B cell (primary cell): Measurements from ENCODE around the gene TDG. TPM values are rescaled to one million over a fixed set of nuclear protein-coding genes. Genes with fewer than 3 reads are reported as not detected.
A peak's percentile ranks its signal among the peaks of the same experiment; 100 is the strongest.

Experiments
- ATAC-seq: fragments of 200-7000 bp; cut with Tn5 transposase; one replicate; pipeline ENCODE4 v1.10.0; 2021; ENCODE audit warnings: low read depth, mild to moderate bottlenecking, moderate number of reproducible peaks, moderate library complexity
- CTCF ChIA-PET: fragments of 350-600 bp; sonication (Branson Sonifier 250); formaldehyde crosslinking; loops from one replicate; lab custom pipeline; 2021; ENCODE audit warnings: antibody characterized with exemption, inconsistent platforms; lab: Charles Lee
- POLR2A ChIA-PET: fragments of 350-600 bp; sonication (Branson Sonifier 250); formaldehyde crosslinking; loops from one replicate; lab custom pipeline; 2021; ENCODE audit warnings: antibody characterized with exemption; lab: Charles Lee
- DNase-seq: peaks from one replicate; pipeline ENCODE4 v3.0.0; 2013
- H2AFZ ChIP-seq: 2 replicates; pipeline ENCODE4 v1.6.1; 2012; ENCODE audit warnings: mild to moderate bottlenecking, low read depth, low read length; ENCODE audit not compliant: insufficient read depth, poor library complexity, severe bottlenecking
- H3K27ac ChIP-seq, 2 donors: 1 replicate in 1 of 2; 2 replicates in 1 of 2; pipeline ENCODE4 v1.5.1; 2012 to 2013; ENCODE audit warnings: low read length in 2 of 2, mild to moderate bottlenecking in 2 of 2, moderate library complexity in 1 of 2
- H3K27me3 ChIP-seq, 4 experiments: fragments of 200-600 bp in 1 of 4; sonication (generic) in 1 of 4; replicated peaks in 1 of 4; 1 replicate in 2 of 4; 2 replicates in 2 of 4; pipeline versions ENCODE4 v1.6.1 to v1.7.0; 2013 to 2016; ENCODE audit warnings: low read length in 3 of 4, mild to moderate bottlenecking in 2 of 4, mixed read lengths in 1 of 4, moderate library complexity in 1 of 4; ENCODE audit not compliant: insufficient read depth in 4 of 4, control insufficient read depth in 3 of 4; ENCODE audit errors: control extremely low read depth in 1 of 4
- H3K36me3 ChIP-seq, 2 experiments: replicated peaks in 1 of 2; 1 replicate in 1 of 2; 2 replicates in 1 of 2; pipeline versions ENCODE4 v1.6.1 to v1.7.1; 2013; ENCODE audit warnings: low read length in 1 of 2; ENCODE audit not compliant: insufficient read depth in 2 of 2, control insufficient read depth in 1 of 2; ENCODE audit errors: control extremely low read depth in 1 of 2, extremely low read depth in 1 of 2
- H3K4me1 ChIP-seq, 2 donors: fragments of 200-600 bp in 1 of 2; sonication (generic) in 1 of 2; 1 replicate in 1 of 2; 2 replicates in 1 of 2; pipeline versions ENCODE4 v1.5.1 to v1.6.1; 2013 to 2017; ENCODE audit warnings: low read length in 2 of 2; ENCODE audit not compliant: control insufficient read depth in 2 of 2, insufficient read depth in 2 of 2
- H3K4me2 ChIP-seq: replicated peaks from 2 replicates; pipeline ENCODE3; 2012; ENCODE audit warnings: mild to moderate bottlenecking, low read depth, low read length; ENCODE audit not compliant: poor library complexity, severe bottlenecking
- H3K4me3 ChIP-seq, 5 experiments: fragments of 200-600 bp in 1 of 5; sonication (generic) in 1 of 5; 1 replicate in 3 of 5; 2 replicates in 2 of 5; pipeline versions ENCODE4 v1.5.1 to v1.7.0; 2011 to 2016; ENCODE audit warnings: low read length in 4 of 5, mild to moderate bottlenecking in 4 of 5, low read depth in 2 of 5, control low read depth in 1 of 5, moderate library complexity in 1 of 5; ENCODE audit not compliant: insufficient read depth in 1 of 5; ENCODE audit errors: control extremely low read depth in 1 of 5, extremely low read depth in 1 of 5
- H3K79me2 ChIP-seq: fragments of 200-600 bp; sonication (generic); one replicate; pipeline ENCODE4 v1.6.0; 2016; ENCODE audit warnings: low read length; ENCODE audit not compliant: control insufficient read depth, insufficient read depth
- H3K9ac ChIP-seq: fragments of 200-600 bp; sonication (generic); 2 replicates; pipeline ENCODE4 v1.6.1; 2017; ENCODE audit warnings: mild to moderate bottlenecking, low read length, moderate library complexity
- H3K9me3 ChIP-seq, 3 donors: one replicate each; pipeline versions ENCODE4 v1.6.1 to v1.7.1; 2013; ENCODE audit warnings: low read length in 2 of 3; ENCODE audit not compliant: control insufficient read depth in 2 of 3, insufficient read depth in 1 of 3; ENCODE audit errors: control extremely low read depth in 1 of 3
- H4K20me1 ChIP-seq: 2 replicates; pipeline ENCODE4 v1.6.0; 2012; ENCODE audit warnings: mild to moderate bottlenecking, low read length; ENCODE audit not compliant: insufficient read depth, control insufficient read depth, poor library complexity, severe bottlenecking
- H3K27ac Mint-ChIP-seq: one replicate; pipeline ENCODE4 v1.8.0; 2021; ENCODE audit warnings: mixed read lengths
- H3K27me3 Mint-ChIP-seq: one replicate; pipeline ENCODE4 v1.8.0; 2021; ENCODE audit warnings: mixed read lengths
- H3K4me1 Mint-ChIP-seq: one replicate; pipeline ENCODE4 v1.8.0; 2021; ENCODE audit warnings: mixed read lengths
- H3K4me3 Mint-ChIP-seq: one replicate; pipeline ENCODE4 v1.8.0; 2021; ENCODE audit warnings: mixed read lengths
- H3K9me3 Mint-ChIP-seq: one replicate; pipeline ENCODE4 v1.8.0; 2022; ENCODE audit warnings: mixed read lengths; ENCODE audit not compliant: insufficient read depth
- EZH2 ChIP-seq: IDR thresholded peaks from 2 replicates; pipeline ENCODE4 v1.6.1; 2012; ENCODE audit warnings: borderline replicate concordance, low read depth, mild to moderate bottlenecking, moderate library complexity, low read length; ENCODE audit not compliant: insufficient read depth, poor library complexity, severe bottlenecking
- WGBS: methylation state at CpG from one replicate; pipeline ENCODE4 v1.1.5; 2013; ENCODE audit warnings: missing lambda C conversion rate; ENCODE audit not compliant: insufficient coverage; 5-methylcytosine and 5-hydroxymethylcytosine counted together
- intact Hi-C: fragments of 100-400 bp; cut with micrococcal nuclease; formaldehyde crosslinking; loops from one replicate; pipeline ENCODE4 v1.10.0; 2022
- polyA plus RNA-seq: library from polyadenylated mRNA; depleted of rRNA; stranded (reverse); fragments of >200 nt; gene quantifications from 2 replicates; pipeline ENCODE4 v1.2.3, GENCODE V29; 2012
- total RNA-seq, 2 donors: library from RNA; stranded (reverse); fragments of 120-200 nt in 1 of 2; gene quantifications; 1 replicate in 1 of 2; 2 replicates in 1 of 2; pipeline versions ENCODE4 v1.2.3 to v1.2.4, GENCODE V29; 2013 to 2022
- TF ChIP-seq, protein P1 (sequence below): fragments of 200-600 bp; IDR thresholded peaks from one replicate; pipeline ENCODE4 v1.8.0; 2022; ENCODE audit warnings: antibody characterized with exemption, mild to moderate bottlenecking

The TDG gene
- total and polyA plus RNA-seq, 2 donors (not counting 1 experiment from before 2014, with no cell fraction given), result 8.6 to 35.5 TPM

DNA sequence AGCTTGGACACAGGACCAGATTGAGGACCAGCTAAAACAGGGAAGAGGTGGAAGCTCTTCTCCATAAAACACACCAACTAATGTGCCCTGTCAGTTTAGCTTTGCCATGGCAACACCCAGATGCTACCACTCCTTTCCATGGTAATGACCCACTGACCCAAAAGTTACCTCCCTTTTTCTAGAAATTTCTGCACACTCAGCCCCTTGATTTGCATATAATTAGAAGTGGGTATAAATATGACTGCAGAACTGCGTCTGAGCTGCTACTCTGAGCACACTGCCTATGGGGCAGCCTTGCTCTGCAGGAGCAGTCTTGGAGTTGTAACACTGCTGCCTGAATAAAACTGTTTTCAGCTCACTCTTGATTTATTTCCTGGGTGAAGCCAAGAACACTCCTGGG lies 3.2 kb upstream of the TDG start:
- ChIA-PET CTCF (no interaction called here), POLR2A (no interaction called here)
- H3K9ac ChIP-seq, result no peak overlapping the region
- H3K27me3 ChIP-seq, result no peaks in the 10 kb centered on the region
- peaks cover 20 to 24% of the 10 kb centered on the region in 2 donors for H3K4me1 ChIP-seq
- H3K27ac ChIP-seq, result no peak overlapping the region
- peaks cover 27% of the 10 kb centered on the region for H3K4me1 Mint-ChIP-seq
- H3K4me3 Mint-ChIP-seq, result no peak overlapping the region
- TF ChIP-seq, protein P1, sequence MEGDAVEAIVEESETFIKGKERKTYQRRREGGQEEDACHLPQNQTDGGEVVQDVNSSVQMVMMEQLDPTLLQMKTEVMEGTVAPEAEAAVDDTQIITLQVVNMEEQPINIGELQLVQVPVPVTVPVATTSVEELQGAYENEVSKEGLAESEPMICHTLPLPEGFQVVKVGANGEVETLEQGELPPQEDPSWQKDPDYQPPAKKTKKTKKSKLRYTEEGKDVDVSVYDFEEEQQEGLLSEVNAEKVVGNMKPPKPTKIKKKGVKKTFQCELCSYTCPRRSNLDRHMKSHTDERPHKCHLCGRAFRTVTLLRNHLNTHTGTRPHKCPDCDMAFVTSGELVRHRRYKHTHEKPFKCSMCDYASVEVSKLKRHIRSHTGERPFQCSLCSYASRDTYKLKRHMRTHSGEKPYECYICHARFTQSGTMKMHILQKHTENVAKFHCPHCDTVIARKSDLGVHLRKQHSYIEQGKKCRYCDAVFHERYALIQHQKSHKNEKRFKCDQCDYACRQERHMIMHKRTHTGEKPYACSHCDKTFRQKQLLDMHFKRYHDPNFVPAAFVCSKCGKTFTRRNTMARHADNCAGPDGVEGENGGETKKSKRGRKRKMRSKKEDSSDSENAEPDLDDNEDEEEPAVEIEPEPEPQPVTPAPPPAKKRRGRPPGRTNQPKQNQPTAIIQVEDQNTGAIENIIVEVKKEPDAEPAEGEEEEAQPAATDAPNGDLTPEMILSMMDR, result no peak
- TF ChIP-seq EZH2, result no peak
- H3K4me2 ChIP-seq, result no peak overlapping the region
- intact Hi-C loops, result no loop called here
- H2AFZ ChIP-seq, result no peak overlapping the region
- no peaks in the 10 kb centered on the region for H4K20me1 ChIP-seq
- peak overlapping the region; percentile 50 for H3K27ac Mint-ChIP-seq
- 100% methylated on average over 1 of the region's 1 CpG for WGBS
- H3K36me3 ChIP-seq, result no peaks in the 10 kb centered on the region
- ATAC-seq, result no peak
- peaks cover 28% of the 10 kb centered on the region for H3K79me2 ChIP-seq
- no peaks in the 10 kb centered on the region for H3K9me3 ChIP-seq
- DNase-seq, result no peak
- no peaks in the 10 kb centered on the region for H3K9me3 Mint-ChIP-seq
- no peaks in the 10 kb centered on the region for H3K27me3 Mint-ChIP-seq
- no peak overlapping the region for H3K4me3 ChIP-seq

DNA sequence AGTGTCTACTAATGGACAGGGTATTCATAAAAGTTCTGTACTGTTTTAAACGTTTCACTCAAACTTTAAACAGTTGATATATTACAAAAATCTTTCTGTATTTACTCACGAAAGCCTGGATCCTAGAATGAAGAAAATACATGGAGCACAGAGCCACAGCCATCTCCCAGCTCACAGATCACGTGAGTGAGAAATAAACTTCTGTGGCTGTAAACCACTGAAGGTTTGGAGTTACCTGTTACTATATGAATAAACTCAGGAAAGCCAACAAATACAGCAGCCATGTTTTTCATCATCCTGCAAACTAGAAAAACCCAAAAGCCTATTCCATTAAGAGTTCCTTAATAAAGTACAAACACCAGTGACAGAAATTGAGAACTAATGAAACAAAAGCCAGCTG lies 867 bp upstream of the TDG start:
- Histone ChIP-seq H2AFZ (peak overlapping the region; percentile 92), H3K4me2 (peak overlapping the region; percentile 92), H3K4me1 (peaks cover 26% of the 10 kb centered on the region in 2 donors), H3K4me3 (peak overlapping the region; percentile 70 to 96 (median 85)), H3K27ac (peak overlapping the region; percentile 81 to 95), H3K9me3 (no peaks in the 10 kb centered on the region), H3K36me3 (peaks cover 3 to 12% of the 10 kb centered on the region in 2 experiments), H3K27me3 (no peaks in the 10 kb centered on the region), H3K9ac (peak overlapping the region; percentile 99), H4K20me1 (peaks cover 18% of the 10 kb centered on the region), H3K79me2 (peaks cover 51% of the 10 kb centered on the region)
- Mint-ChIP-seq H3K4me3 (peak overlapping the region; percentile 98), H3K9me3 (no peaks in the 10 kb centered on the region), H3K27ac (peak overlapping the region; percentile 97), H3K27me3 (no peaks in the 10 kb centered on the region), H3K4me1 (peaks cover 39% of the 10 kb centered on the region)
- DNase-seq (no peak), ATAC-seq (no peak)
- intact Hi-C loops, result loop anchor here (1.0 to 5.0 kb wide), 8 partner anchors 8 to 1272 kb away; partner anchors contain the start of genes APPL2, HCFC2, NFYB and NT5DC3
- CTCF ChIA-PET, result interaction anchor here (1.3 to 2.9 kb wide), 2 partner anchors 8 to 13 kb away, joined by 4 to 39 read pairs; a partner anchor contains a TSS
- TF ChIP-seq, protein P1, result no peak
- no peak for TF ChIP-seq EZH2
- WGBS, result no CpG with 5 or more reads among the region's 3 CpGs
- POLR2A ChIA-PET, result interaction anchor here (1.2 to 2.9 kb wide), 3 partner anchors 8 to 81 kb away, joined by 3 to 49 read pairs (median 40); partner anchors contain the start of gene HSP90B1
